Lower leg skin (tissue), 3 donors: ENCODE results near the gene TULP1.

Source experiments
- POLR2A ChIP-seq, 2 donors: fragments of 450-650 bp; IDR thresholded peaks; one replicate each; pipeline ENCODE4 v1.6.1; 2016 to 2017; ENCODE audit warnings: antibody characterized with exemption in 2 of 2, mild to moderate bottlenecking in 1 of 2, moderate library complexity in 1 of 2
- TF ChIP-seq, protein P1 (sequence below), 3 donors: fragments of 450-650 bp; IDR thresholded peaks; one replicate each; pipeline ENCODE4 v1.5.1; 2016; ENCODE audit warnings: antibody characterized with exemption in 3 of 3, mild to moderate bottlenecking in 3 of 3, moderate library complexity in 2 of 3

- TF ChIP-seq, protein P1, sequence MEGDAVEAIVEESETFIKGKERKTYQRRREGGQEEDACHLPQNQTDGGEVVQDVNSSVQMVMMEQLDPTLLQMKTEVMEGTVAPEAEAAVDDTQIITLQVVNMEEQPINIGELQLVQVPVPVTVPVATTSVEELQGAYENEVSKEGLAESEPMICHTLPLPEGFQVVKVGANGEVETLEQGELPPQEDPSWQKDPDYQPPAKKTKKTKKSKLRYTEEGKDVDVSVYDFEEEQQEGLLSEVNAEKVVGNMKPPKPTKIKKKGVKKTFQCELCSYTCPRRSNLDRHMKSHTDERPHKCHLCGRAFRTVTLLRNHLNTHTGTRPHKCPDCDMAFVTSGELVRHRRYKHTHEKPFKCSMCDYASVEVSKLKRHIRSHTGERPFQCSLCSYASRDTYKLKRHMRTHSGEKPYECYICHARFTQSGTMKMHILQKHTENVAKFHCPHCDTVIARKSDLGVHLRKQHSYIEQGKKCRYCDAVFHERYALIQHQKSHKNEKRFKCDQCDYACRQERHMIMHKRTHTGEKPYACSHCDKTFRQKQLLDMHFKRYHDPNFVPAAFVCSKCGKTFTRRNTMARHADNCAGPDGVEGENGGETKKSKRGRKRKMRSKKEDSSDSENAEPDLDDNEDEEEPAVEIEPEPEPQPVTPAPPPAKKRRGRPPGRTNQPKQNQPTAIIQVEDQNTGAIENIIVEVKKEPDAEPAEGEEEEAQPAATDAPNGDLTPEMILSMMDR (IDR thresholded peaks at IDR 0.05) = no peak
- TF ChIP-seq POLR2A (IDR thresholded peaks at IDR 0.05) = no peak
Observed at GRCh38 chr6:35495258-35496035, 17.2 kb downstream of the TULP1 start.
